GM23338 (cell line): ENCODE data around the gene ZNF580. TPM values are rescaled to one million over a fixed set of nuclear protein-coding genes. Genes with fewer than 3 reads are reported as not detected.

ENCODE experiments used
- ATAC-seq: fragments of 200-7000 bp; cut with Tn5 transposase; 3 replicates; pipeline ENCODE4 v1.9.1; 2020
- DNase-seq: peaks from one replicate; pipeline ENCODE4 v3.0.0-alpha.2; 2015; ENCODE audit warnings: low spot score
- H2AFZ ChIP-seq: fragments of 200-600 bp; sonication (generic); 2 replicates; pipeline ENCODE4 v1.8.0; 2016; ENCODE audit warnings: antibody characterized with exemption, mild to moderate bottlenecking, moderate library complexity
- H3F3A ChIP-seq: fragments of 200-600 bp; sonication (generic); replicated peaks from 2 replicates; pipeline ENCODE4 v1.8.0; 2017; ENCODE audit warnings: antibody characterized with exemption, mixed run types, low read depth
- H3K27ac ChIP-seq: fragments of 200-600 bp; sonication (generic); 2 replicates; pipeline ENCODE4 v1.6.1; 2016; ENCODE audit warnings: low read depth
- H3K27me3 ChIP-seq: fragments of 200-600 bp; sonication (generic); 2 replicates; pipeline ENCODE4 v1.8.0; 2016; ENCODE audit warnings: mild to moderate bottlenecking, mixed run types, moderate library complexity; ENCODE audit not compliant: insufficient read depth
- H3K36me3 ChIP-seq: fragments of 200-600 bp; sonication (generic); 2 replicates; pipeline ENCODE4 v1.8.0; 2016; ENCODE audit warnings: mild to moderate bottlenecking; ENCODE audit not compliant: insufficient read depth
- H3K4me1 ChIP-seq: fragments of 200-600 bp; sonication (generic); 2 replicates; pipeline ENCODE4 v1.8.0; 2016; ENCODE audit warnings: mild to moderate bottlenecking, moderate library complexity; ENCODE audit not compliant: insufficient read depth
- H3K4me2 ChIP-seq: fragments of 200-600 bp; sonication (generic); 2 replicates; pipeline ENCODE4 v1.7.1; 2017; ENCODE audit warnings: mixed run types
- H3K4me3 ChIP-seq: fragments of 200-600 bp; sonication (generic); 2 replicates; pipeline ENCODE4 v1.6.1; 2016; ENCODE audit warnings: mixed run types
- H3K79me2 ChIP-seq: fragments of 200-600 bp; sonication (generic); replicated peaks from 2 replicates; pipeline ENCODE4 v1.8.0; 2017; ENCODE audit warnings: mild to moderate bottlenecking; ENCODE audit not compliant: insufficient read depth
- H3K9me2 ChIP-seq: fragments of 200-600 bp; sonication (generic); 2 replicates; pipeline ENCODE4 v1.8.0; 2017; ENCODE audit not compliant: insufficient read depth
- H4K20me1 ChIP-seq: fragments of 200-600 bp; sonication (generic); replicated peaks from 2 replicates; pipeline ENCODE4 v1.8.0; 2017; ENCODE audit warnings: mild to moderate bottlenecking; ENCODE audit not compliant: insufficient read depth
- H3K27ac Mint-ChIP-seq: 2 replicates; pipeline ENCODE4 v1.8.0; 2020; ENCODE audit warnings: inconsistent platforms, mild to moderate bottlenecking, moderate library complexity, mixed read lengths
- H3K27me3 Mint-ChIP-seq: 3 replicates; pipeline ENCODE4 v1.8.0; 2022; ENCODE audit warnings: low read depth, mild to moderate bottlenecking, moderate library complexity, mixed read lengths, inconsistent platforms; ENCODE audit not compliant: insufficient read depth, poor library complexity
- H3K36me3 Mint-ChIP-seq: 3 replicates; pipeline ENCODE4 v1.8.0; 2021; ENCODE audit warnings: low read depth, mild to moderate bottlenecking, inconsistent platforms, moderate library complexity, mixed read lengths
- H3K4me1 Mint-ChIP-seq: 3 replicates; pipeline ENCODE4 v1.8.0; 2020; ENCODE audit warnings: mild to moderate bottlenecking, inconsistent platforms, mixed read lengths
- H3K4me3 Mint-ChIP-seq: 3 replicates; pipeline ENCODE4 v1.8.0; 2021; ENCODE audit warnings: moderate library complexity, mild to moderate bottlenecking, inconsistent platforms, mixed read lengths
- H3K9me3 Mint-ChIP-seq: 3 replicates; pipeline ENCODE4 v1.8.0; 2020; ENCODE audit warnings: moderate library complexity, mild to moderate bottlenecking, inconsistent platforms, mixed read lengths
- CTCF ChIP-seq, 2 experiments: fragments of 200-600 bp in 1 of 2; sonication (generic) in 1 of 2; conservative IDR thresholded peaks; 2 replicates each; pipeline versions ENCODE4 v1.5.1 to v1.6.1; 2016 to 2017; ENCODE audit warnings: antibody characterized with exemption in 2 of 2, low read depth in 2 of 2, mild to moderate bottlenecking in 2 of 2, moderate library complexity in 1 of 2
- ETS1 ChIP-seq: IDR thresholded peaks from 2 replicates; pipeline ENCODE4 v1.6.1; 2016; ENCODE audit warnings: antibody characterized with exemption
- EZH2 ChIP-seq: fragments of 200-600 bp; sonication (generic); IDR thresholded peaks from one replicate; pipeline ENCODE4 v1.8.0; 2017; ENCODE audit warnings: antibody characterized with exemption, mild to moderate bottlenecking, low read depth; ENCODE audit not compliant: unreplicated experiment
- JUNB ChIP-seq: IDR thresholded peaks from one replicate; pipeline ENCODE4 v1.6.1; 2016; ENCODE audit warnings: antibody characterized with exemption; ENCODE audit not compliant: unreplicated experiment
- NANOG ChIP-seq: IDR thresholded peaks from 2 replicates; pipeline ENCODE4 v1.6.1; 2016; ENCODE audit warnings: antibody characterized with exemption, borderline replicate concordance
- REST ChIP-seq: IDR thresholded peaks from one replicate; pipeline ENCODE4 v1.6.1; 2018; ENCODE audit warnings: antibody characterized with exemption; ENCODE audit not compliant: unreplicated experiment
- ZNF114 ChIP-seq: fragments of 250-450 bp; sonication (Bioruptor Pico); IDR thresholded peaks from 2 replicates; pipeline ENCODE4 v1.5.0; 2020; ENCODE audit warnings: mild to moderate bottlenecking, moderate library complexity
- ZNF462 ChIP-seq: fragments of 250-450 bp; sonication (Bioruptor Pico); IDR thresholded peaks from 2 replicates; pipeline ENCODE4 v1.5.0; 2020; ENCODE audit warnings: mild to moderate bottlenecking, moderate library complexity
- polyA plus RNA-seq: library from polyadenylated mRNA; unstranded; fragments of >200 nt; fragmentation: Nextera tagmentation; extraction: Ambion mirVana; gene quantifications from 2 replicates; pipeline ENCODE4 v1.2.1, GENCODE V29; 2016
- total RNA-seq: library from RNA; depleted of rRNA; stranded (reverse); fragments of >200 nt; shearing (Covaris generic); gene quantifications from 2 replicates; pipeline ENCODE4 v1.2.3, GENCODE V29; 2014

The ZNF580 gene
- total and polyA plus RNA-seq, 2 experiments from 2014 or later: 18.7 to 23.6 TPM

- Mint-ChIP-seq H3K9me3 (no peaks in the 10 kb centered on the region), H3K4me1 (no peaks in the 10 kb centered on the region), H3K36me3 (peaks cover 27% of the 10 kb centered on the region), H3K4me3 (no peak overlapping the region), H3K27ac (no peak overlapping the region), H3K27me3 (peaks cover 6% of the 10 kb centered on the region)
- Histone ChIP-seq H3K4me1 (no peaks in the 10 kb centered on the region), H4K20me1 (no peaks in the 10 kb centered on the region; the same call in 1 of the 2 replicates), H3K79me2 (0 out of 2 replicates have a peak, but pooled peaks cover 3% of the 10 kb centered on the region), H3F3A (no peaks in the 10 kb centered on the region), H3K36me3 (no peaks in the 10 kb centered on the region), H2AFZ (no peak overlapping the region), H3K4me3 (no peak overlapping the region), H3K27ac (no peak overlapping the region), H3K9me2 (no peaks in the 10 kb centered on the region), H3K4me2 (no peak overlapping the region), H3K27me3 (no peaks in the 10 kb centered on the region)
- ATAC-seq (no peak), DNase-seq (no peak)
- TF ChIP-seq REST (no peak), ZNF114 (CRISPR knock-in tag) (no peak), EZH2 (no peak), NANOG (no peak), CTCF (conservative IDR thresholded peaks at IDR 0.05; ENCODE audit: low read depth in 2 of 2) (no peak), JUNB (no peak), ZNF462 (no peak), ETS1 (no peak)
These were observed 50.2 kb downstream of the ZNF580 start for GRCh38 chr19:55690769-55691545.
